H9 (cell line): ENCODE results near the gene B4GALT3. TPM values are rescaled to one million over a fixed set of nuclear protein-coding genes. Genes with fewer than 3 reads are reported as not detected.

ENCODE experiments used
- DNase-seq: peaks from one replicate; pipeline ENCODE4 v3.0.0-alpha.2; 2017
- H2AFZ ChIP-seq: one replicate; pipeline ENCODE4 v1.6.1; 2013; ENCODE audit warnings: mild to moderate bottlenecking, low read length, control low read depth, moderate library complexity
- H2AK5ac ChIP-seq: 2 replicates; pipeline ENCODE4 v1.6.1; 2013; ENCODE audit warnings: low read length, control low read depth, mixed read lengths; ENCODE audit not compliant: insufficient read length
- H2BK120ac ChIP-seq: one replicate; pipeline ENCODE4 v1.6.1; 2013; ENCODE audit warnings: low read depth, mild to moderate bottlenecking, low read length, control low read depth, inconsistent platforms; ENCODE audit not compliant: poor library complexity, severe bottlenecking
- H2BK12ac ChIP-seq: 2 replicates; pipeline ENCODE4 v1.6.1; 2013; ENCODE audit warnings: low read length, control low read depth, mixed read lengths, low read depth; ENCODE audit not compliant: insufficient read length
- H2BK15ac ChIP-seq: 2 replicates; pipeline ENCODE4 v1.6.1; 2013; ENCODE audit warnings: low read depth, low read length, control low read depth
- H2BK20ac ChIP-seq: one replicate; pipeline ENCODE4 v1.6.1; 2013; ENCODE audit warnings: low read depth, mild to moderate bottlenecking, low read length, control low read depth, inconsistent platforms; ENCODE audit not compliant: poor library complexity, severe bottlenecking
- H2BK5ac ChIP-seq: 2 replicates; pipeline ENCODE4 v1.6.1; 2013; ENCODE audit warnings: low read length, control low read depth, mixed read lengths; ENCODE audit not compliant: insufficient read length
- H3K14ac ChIP-seq: 2 replicates; pipeline ENCODE4 v1.6.1; 2013; ENCODE audit warnings: low read length, control low read depth; ENCODE audit not compliant: insufficient read depth
- H3K18ac ChIP-seq: 2 replicates; pipeline ENCODE4 v1.6.1; 2013; ENCODE audit warnings: low read depth, mild to moderate bottlenecking, mixed read lengths, low read length, control low read depth; ENCODE audit not compliant: insufficient read length
- H3K23ac ChIP-seq: 2 replicates; pipeline ENCODE4 v1.6.1; 2013; ENCODE audit warnings: low read length, control low read depth, mixed read lengths, low read depth; ENCODE audit not compliant: insufficient read length
- H3K23me2 ChIP-seq: 2 replicates; pipeline ENCODE4 v1.6.1; 2013; ENCODE audit warnings: low read depth, mild to moderate bottlenecking, mixed read lengths, low read length, control low read depth; ENCODE audit not compliant: insufficient read length, poor library complexity, severe bottlenecking
- H3K27ac ChIP-seq: 2 replicates; pipeline ENCODE4 v1.5.1; 2013; ENCODE audit warnings: low read length, control low read depth, mixed read lengths, low read depth; ENCODE audit not compliant: insufficient read length
- H3K27me3 ChIP-seq: 2 replicates; pipeline ENCODE4 v1.6.1; 2013; ENCODE audit warnings: low read length, control low read depth, inconsistent platforms; ENCODE audit not compliant: insufficient read depth
- H3K4ac ChIP-seq: 2 replicates; pipeline ENCODE4 v1.6.1; 2013; ENCODE audit warnings: low read depth, mild to moderate bottlenecking, control low read depth, inconsistent platforms, low read length, moderate library complexity
- H3K4me1 ChIP-seq: 2 replicates; pipeline ENCODE4 v1.6.1; 2013; ENCODE audit warnings: low read length, control low read depth, inconsistent platforms; ENCODE audit not compliant: insufficient read depth
- H3K4me2 ChIP-seq: 2 replicates; pipeline ENCODE4 v1.6.1; 2013; ENCODE audit warnings: low read length, control low read depth, mixed read lengths; ENCODE audit not compliant: insufficient read length, insufficient read depth
- H3K56ac ChIP-seq: 2 replicates; pipeline ENCODE4 v1.6.1; 2013; ENCODE audit warnings: low read depth, mild to moderate bottlenecking, mixed read lengths, low read length, control low read depth; ENCODE audit not compliant: insufficient read length
- H3K79me1 ChIP-seq: 2 replicates; pipeline ENCODE4 v1.6.1; 2013; ENCODE audit warnings: low read depth, mild to moderate bottlenecking, moderate library complexity, low read length, control low read depth, inconsistent platforms; ENCODE audit not compliant: insufficient read depth, poor library complexity, severe bottlenecking
- H3K79me2 ChIP-seq: 2 replicates; pipeline ENCODE4 v1.6.1; 2013; ENCODE audit warnings: low read length, control low read depth, inconsistent platforms; ENCODE audit not compliant: insufficient read depth
- H3K9ac ChIP-seq: 2 replicates; pipeline ENCODE4 v1.6.1; 2013; ENCODE audit warnings: low read length, control low read depth, mixed read lengths; ENCODE audit not compliant: insufficient read length; ENCODE audit errors: extremely low read depth
- H3K9me3 ChIP-seq: one replicate; pipeline ENCODE4 v1.6.1; 2013; ENCODE audit warnings: low read depth, low read length, inconsistent platforms; ENCODE audit not compliant: control insufficient read depth
- H3T11ph ChIP-seq: one replicate; pipeline ENCODE4 v1.6.1; 2013; ENCODE audit warnings: mild to moderate bottlenecking, low read length, control low read depth, inconsistent platforms
- H4K20me1 ChIP-seq: one replicate; pipeline ENCODE4 v1.6.1; 2013; ENCODE audit not compliant: control insufficient read depth, insufficient read length, insufficient read depth
- H4K5ac ChIP-seq: 2 replicates; pipeline ENCODE4 v1.6.1; 2013; ENCODE audit warnings: low read depth, mild to moderate bottlenecking, mixed read lengths, low read length, control low read depth; ENCODE audit not compliant: insufficient read length
- H4K8ac ChIP-seq: replicated peaks from 2 replicates; pipeline ENCODE4 v1.6.1; 2013; ENCODE audit warnings: low read length, control low read depth, mixed read lengths, low read depth; ENCODE audit not compliant: insufficient read length
- H4K91ac ChIP-seq: 2 replicates; pipeline ENCODE4 v1.6.1; 2013; ENCODE audit warnings: low read depth, mild to moderate bottlenecking, moderate library complexity, mixed read lengths, low read length, control low read depth; ENCODE audit not compliant: insufficient read length
- H3K27ac Mint-ChIP-seq, 3 experiments: 2 replicates in 2 of 3; 3 replicates in 1 of 3; pipeline ENCODE4 v1.8.0; 2020 to 2021; ENCODE audit warnings: mixed read lengths in 3 of 3, mild to moderate bottlenecking in 1 of 3, moderate library complexity in 1 of 3
- H3K27me3 Mint-ChIP-seq: 2 replicates; pipeline ENCODE4 v1.8.0; 2021; ENCODE audit warnings: low read depth, mild to moderate bottlenecking, moderate library complexity, mixed read lengths
- H3K36me3 Mint-ChIP-seq, 3 experiments: 2 replicates in 2 of 3; 3 replicates in 1 of 3; pipeline ENCODE4 v1.8.0; 2020 to 2021; ENCODE audit warnings: low read depth in 3 of 3, mixed read lengths in 3 of 3; ENCODE audit not compliant: insufficient read depth in 1 of 3
- H3K4me1 Mint-ChIP-seq, 2 experiments: 2 replicates each; pipeline ENCODE4 v1.8.0; 2020; ENCODE audit warnings: mixed read lengths in 2 of 2
- H3K4me3 Mint-ChIP-seq, 2 experiments: 2 replicates in 1 of 2; 3 replicates in 1 of 2; pipeline ENCODE4 v1.8.0; 2020 to 2021; ENCODE audit warnings: mild to moderate bottlenecking in 2 of 2, mixed read lengths in 2 of 2, moderate library complexity in 1 of 2
- H3K9me3 Mint-ChIP-seq, 2 experiments: 2 replicates in 1 of 2; 3 replicates in 1 of 2; pipeline ENCODE4 v1.8.0; 2020; ENCODE audit warnings: mild to moderate bottlenecking in 2 of 2, mixed read lengths in 2 of 2, moderate library complexity in 1 of 2
- CTCF ChIP-seq: fragments of 200-600 bp; sonication (generic); conservative IDR thresholded peaks from 3 replicates; pipeline ENCODE4 v1.8.0; 2021; ENCODE audit warnings: antibody characterized with exemption, mild to moderate bottlenecking
- WGBS: extraction: QIAGEN DNeasy Blood & Tissue Kit; methylation state at CpG from one replicate; pipeline ENCODE4 v1.1.7; 2013; ENCODE audit warnings: missing lambda C conversion rate, low lambda C conversion rate, mixed read lengths; ENCODE audit not compliant: insufficient read length; ENCODE audit errors: extremely low coverage; 5-methylcytosine and 5-hydroxymethylcytosine counted together
- total RNA-seq: library from RNA; stranded (reverse); gene quantifications from 2 replicates; pipeline ENCODE4 v1.2.1, GENCODE V29; 2021

The B4GALT3 gene
- total RNA-seq, 1 experiment from 2014 or later: 31.8 TPM

GRCh38 chr1:161226320-161226711 is 49.0 kb upstream of the B4GALT3 start:
- Histone ChIP-seq H3K56ac (no peak overlapping the region), H3K79me1 (no peaks in the 10 kb centered on the region), H3K4me2 (peak overlapping the region; percentile 79), H3K9ac (peak overlapping the region; percentile 39), H3K27me3 (no peaks in the 10 kb centered on the region), H2BK12ac (no peak overlapping the region), H4K8ac (no peak overlapping the region), H3K18ac (no peak overlapping the region), H2AK5ac (no peak overlapping the region), H3K4ac (no peak overlapping the region), H2AFZ (no peak overlapping the region), H3K79me2 (no peaks in the 10 kb centered on the region), H4K91ac (no peak overlapping the region), H3K14ac (no peak overlapping the region), H4K20me1 (no peaks in the 10 kb centered on the region), H4K5ac (no peak overlapping the region), H3K27ac (no peak overlapping the region), H3K23me2 (no peaks in the 10 kb centered on the region), H2BK120ac (no peak overlapping the region), H2BK5ac (no peak overlapping the region), H3K4me1 (peaks cover 8% of the 10 kb centered on the region; the same call in 1 of the 2 replicates), H2BK15ac (no peak overlapping the region), H3T11ph (no peak overlapping the region), H2BK20ac (no peak overlapping the region), H3K9me3 (no peaks in the 10 kb centered on the region), H3K23ac (no peak overlapping the region)
- Mint-ChIP-seq H3K4me3 (peak overlapping the region; percentile 99 to 100), H3K9me3 (no peaks in the 10 kb centered on the region), H3K36me3 (peaks cover 18 to 22% (median 20%) of the 10 kb centered on the region in 3 experiments; a peak in 6 of 7 replicates), H3K4me1 (peaks cover 23 to 40% of the 10 kb centered on the region in 2 experiments), H3K27ac (peak overlapping the region in 2 of 3 experiments; percentile 98 to 99; a peak in 5 of 7 replicates), H3K27me3 (no peaks in the 10 kb centered on the region)
- DNase-seq: no peak
- no peak for TF ChIP-seq CTCF
- no CpG with 5 or more reads among the region's 15 CpGs for WGBS
